ENCODE data around the gene FBXL15. TPM values are rescaled to one million over a fixed set of nuclear protein-coding genes. Genes with fewer than 3 reads are reported as not detected.

Gene FBXL15
- total RNA-seq, 4 donors from 2014 or later = 19.5 to 45.9 (median 29.0) TPM

DNA sequence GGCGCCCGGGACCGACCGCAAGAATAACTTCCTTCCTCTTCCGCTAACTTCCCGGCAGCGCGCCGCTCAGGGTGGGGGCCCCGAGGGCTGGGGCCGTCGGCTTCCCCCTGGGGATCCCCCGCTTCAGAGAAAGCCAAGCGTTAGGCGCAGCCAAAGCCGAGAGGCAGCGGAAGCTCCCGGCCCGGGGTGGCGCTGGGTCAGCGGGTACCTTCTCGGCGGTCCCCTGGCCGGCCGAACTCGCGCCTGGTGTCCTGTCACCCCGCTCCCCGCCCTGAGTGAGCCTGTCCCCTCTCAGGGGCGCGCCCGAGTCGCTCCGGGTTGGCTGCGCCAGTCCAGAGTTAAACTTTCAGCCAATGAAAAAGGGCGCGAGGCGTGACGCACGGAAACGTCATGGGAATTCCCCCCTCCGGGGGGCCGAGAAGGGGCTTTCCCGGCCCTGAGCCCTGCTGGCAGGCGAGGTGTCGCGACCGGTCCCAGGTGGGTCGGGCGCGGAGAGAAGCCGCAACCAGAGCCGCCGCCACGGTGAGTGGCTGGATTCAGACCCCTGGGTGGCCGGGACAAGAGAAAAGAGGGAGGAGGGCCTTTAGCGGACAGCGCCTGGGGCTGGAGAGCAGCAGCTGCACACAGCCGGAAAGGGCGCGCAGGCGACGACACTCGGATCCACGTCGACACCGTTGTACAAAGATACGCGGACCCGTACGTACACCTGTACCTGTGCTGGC lies 26.4 kb upstream of the FBXL15 start:
- H3K4me3 ChIP-seq = peak overlapping the region; percentile 70 to 88 (median 72)
- H3K9me3 ChIP-seq = no peaks in the 10 kb centered on the region
- DNase-seq (ENCODE audit: extremely low spot score) = peak; percentile 98
- H3K27me3 ChIP-seq = no peaks in the 10 kb centered on the region
- intact Hi-C loops (cut with DNase I) = loop anchor here (1.0 to 5.0 kb wide), 4 partner anchors 28 to 188 kb away; no protein-coding TSS in a partner anchor
- peaks cover 25 to 55% (median 52%) of the 10 kb centered on the region in 4 donors for H3K4me1 ChIP-seq
- TF ChIP-seq, protein P1, sequence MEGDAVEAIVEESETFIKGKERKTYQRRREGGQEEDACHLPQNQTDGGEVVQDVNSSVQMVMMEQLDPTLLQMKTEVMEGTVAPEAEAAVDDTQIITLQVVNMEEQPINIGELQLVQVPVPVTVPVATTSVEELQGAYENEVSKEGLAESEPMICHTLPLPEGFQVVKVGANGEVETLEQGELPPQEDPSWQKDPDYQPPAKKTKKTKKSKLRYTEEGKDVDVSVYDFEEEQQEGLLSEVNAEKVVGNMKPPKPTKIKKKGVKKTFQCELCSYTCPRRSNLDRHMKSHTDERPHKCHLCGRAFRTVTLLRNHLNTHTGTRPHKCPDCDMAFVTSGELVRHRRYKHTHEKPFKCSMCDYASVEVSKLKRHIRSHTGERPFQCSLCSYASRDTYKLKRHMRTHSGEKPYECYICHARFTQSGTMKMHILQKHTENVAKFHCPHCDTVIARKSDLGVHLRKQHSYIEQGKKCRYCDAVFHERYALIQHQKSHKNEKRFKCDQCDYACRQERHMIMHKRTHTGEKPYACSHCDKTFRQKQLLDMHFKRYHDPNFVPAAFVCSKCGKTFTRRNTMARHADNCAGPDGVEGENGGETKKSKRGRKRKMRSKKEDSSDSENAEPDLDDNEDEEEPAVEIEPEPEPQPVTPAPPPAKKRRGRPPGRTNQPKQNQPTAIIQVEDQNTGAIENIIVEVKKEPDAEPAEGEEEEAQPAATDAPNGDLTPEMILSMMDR (IDR thresholded peaks at IDR 0.05) = peak in 2 of 3 experiments; percentile 29 to 94
- TF ChIP-seq POLR2A (IDR thresholded peaks at IDR 0.05; ENCODE audit: low read depth) (peak; percentile 77), POLR2AphosphoS5 (IDR thresholded peaks at IDR 0.05) (peak; percentile 70 to 90), EP300 (IDR thresholded peaks at IDR 0.05) (no peak)
- H3K36me3 ChIP-seq = peaks cover 0 to 24% (median 17%) of the 10 kb centered on the region in 4 donors
- under 1% methylated on average over 43 of the region's 71 CpGs for WGBS
- peak overlapping the region; percentile 95 to 99 (median 98) for H3K27ac ChIP-seq (replicated peaks in 1 of 4)

GRCh38 chr10:102394801-102395399 lies 25.7 kb upstream of the FBXL15 start:
- Histone ChIP-seq H3K4me1 (peaks cover 29 to 62% (median 58%) of the 10 kb centered on the region in 4 donors), H3K27ac (replicated peaks in 1 of 4) (peak overlapping the region; percentile 95 to 99 (median 98))
- WGBS = 0% methylated on average over 10 of the region's 35 CpGs

DNA sequence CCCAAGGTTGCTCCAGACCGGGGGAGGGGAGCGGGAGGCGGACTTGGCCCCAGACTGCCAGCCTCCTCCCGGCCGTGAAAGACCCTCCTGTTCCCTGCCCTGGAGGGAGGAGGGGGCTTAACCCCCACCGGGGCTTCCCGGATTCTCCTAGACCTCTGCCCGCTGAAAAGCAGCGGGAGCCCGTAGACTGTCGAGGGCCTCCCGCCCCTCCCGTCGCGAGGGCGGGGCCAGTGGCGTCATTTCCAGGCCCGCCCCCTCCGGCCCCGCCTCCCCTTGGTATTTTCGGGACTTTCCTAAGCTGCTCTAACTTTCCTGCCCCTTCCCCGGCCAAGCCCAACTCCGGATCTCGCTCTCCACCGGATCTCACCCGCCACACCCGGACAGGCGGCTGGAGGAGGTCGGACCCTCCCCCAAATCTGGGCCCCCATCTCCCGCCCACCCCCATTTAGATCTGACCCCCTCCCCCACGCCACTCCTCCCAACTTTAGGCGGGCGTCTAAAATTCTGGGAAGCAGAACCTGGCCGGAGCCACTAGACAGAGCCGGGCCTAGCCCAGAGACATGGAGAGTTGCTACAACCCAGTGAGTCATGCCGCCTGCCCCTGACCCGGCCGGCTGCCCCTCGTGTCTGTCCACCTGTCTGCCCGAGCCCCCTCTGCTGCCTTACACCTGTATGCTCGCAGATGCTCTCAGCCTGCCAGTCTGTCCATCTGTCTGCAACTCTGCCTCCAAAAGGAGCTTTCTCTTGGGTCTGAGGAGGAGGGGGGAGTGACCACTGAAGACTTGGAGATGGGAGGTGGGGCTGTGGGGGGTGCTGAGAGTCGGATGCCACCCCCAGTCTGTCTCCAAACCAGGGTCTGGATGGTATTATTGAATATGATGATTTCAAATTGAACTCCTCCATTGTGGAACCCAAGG lies 25.0 kb upstream of the FBXL15 start, which contains the start of gene NFKB2:
Gene NFKB2, plus strand, starts transcription at position 306 of the 917 bp plus-strand sequence. Its CDS starts 255 bp downstream, at position 561.
- Histone ChIP-seq H3K4me3 (peak within 1 kb of the TSS; percentile 70 to 88 (median 72)), H3K4me1 (peaks cover 32 to 69% (median 65%) of the 10 kb centered on the region in 4 donors), H3K36me3 (peaks cover 0 to 30% (median 25%) of the 10 kb centered on the region in 4 donors), H3K27me3 (no peaks in the 10 kb centered on the region), H3K27ac (replicated peaks in 1 of 4) (peak within 1 kb of the TSS; percentile 95 to 99 (median 98)), H3K9me3 (no peaks in the 10 kb centered on the region)
- 1% methylated on average over 21 of the region's 42 CpGs for WGBS
- intact Hi-C loops (cut with DNase I) = no loop called here
- peak; percentile 98 for DNase-seq (ENCODE audit: extremely low spot score)
- TF ChIP-seq POLR2AphosphoS5 (IDR thresholded peaks at IDR 0.05) (peak; percentile 90 to 93), EP300 (IDR thresholded peaks at IDR 0.05) (peak; percentile 43), POLR2A (IDR thresholded peaks at IDR 0.05; ENCODE audit: low read depth) (peak; percentile 76)
- TF ChIP-seq, protein P1 (IDR thresholded peaks at IDR 0.05) = no peak

More at GRCh38 chr10:102394801-102395399, 25.7 kb upstream of the FBXL15 start:
- Histone ChIP-seq H3K4me3 (peak overlapping the region; percentile 70 to 88 (median 72)), H3K9me3 (no peaks in the 10 kb centered on the region), H3K36me3 (peaks cover 0 to 24% (median 18%) of the 10 kb centered on the region in 4 donors), H3K27me3 (no peaks in the 10 kb centered on the region)
- TF ChIP-seq, protein P1 (IDR thresholded peaks at IDR 0.05) = no peak
- no peak for TF ChIP-seq POLR2AphosphoS5 (IDR thresholded peaks at IDR 0.05)
- no peak for TF ChIP-seq EP300 (IDR thresholded peaks at IDR 0.05)
- TF ChIP-seq POLR2A (IDR thresholded peaks at IDR 0.05; ENCODE audit: low read depth) = no peak
- DNase-seq (ENCODE audit: extremely low spot score) = no peak
- intact Hi-C loops (cut with DNase I) = loop anchor here (1.0 to 5.0 kb wide), 4 partner anchors 27 to 187 kb away; no protein-coding TSS in a partner anchor

DNA sequence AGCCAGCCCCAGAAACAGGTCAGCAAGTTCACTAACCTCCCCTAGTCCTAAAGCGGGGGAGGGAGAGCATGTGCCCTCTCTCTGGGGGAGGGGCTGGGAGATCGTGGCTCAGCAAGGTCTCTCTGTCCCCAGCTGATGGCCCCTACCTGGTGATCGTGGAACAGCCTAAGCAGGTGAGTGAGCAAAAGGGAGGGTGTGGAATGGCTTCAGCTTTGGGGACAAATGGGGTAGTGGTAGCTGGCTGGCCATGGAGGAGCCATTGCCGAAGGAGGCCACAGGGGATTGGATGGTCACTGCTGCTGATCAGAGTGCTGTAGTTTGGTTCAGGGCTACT lies 24.4 kb upstream of the FBXL15 start:
- intact Hi-C loops (cut with DNase I) = no loop called here
- Histone ChIP-seq H3K36me3 (peaks cover 0 to 36% (median 31%) of the 10 kb centered on the region in 4 donors), H3K4me3 (peak overlapping the region; percentile 70 to 88 (median 72)), H3K27ac (replicated peaks in 1 of 4) (peak overlapping the region; percentile 95 to 99 (median 98)), H3K4me1 (peaks cover 32 to 75% (median 70%) of the 10 kb centered on the region in 4 donors), H3K9me3 (no peaks in the 10 kb centered on the region), H3K27me3 (no peaks in the 10 kb centered on the region)
- WGBS = 37% methylated on average over 2 of the region's 4 CpGs
- TF ChIP-seq POLR2A (IDR thresholded peaks at IDR 0.05; ENCODE audit: low read depth) (no peak), POLR2AphosphoS5 (IDR thresholded peaks at IDR 0.05) (no peak), EP300 (IDR thresholded peaks at IDR 0.05) (no peak)
- TF ChIP-seq, protein P1 (IDR thresholded peaks at IDR 0.05) = no peak
- no peak for DNase-seq (ENCODE audit: extremely low spot score)

Data from esophagus muscularis mucosa (tissue), 4 donors.